ENCODE results near the gene KREMEN1.

KREMEN1 gene

GRCh38 chr22:29194184-29194583 lies 121.3 kb downstream of the KREMEN1 start:
- no peak for DNase-seq

- no peak for DNase-seq
Measured at GRCh38 chr22:29195118-29195963, 122.5 kb downstream of the KREMEN1 start.

GRCh38 chr22:29195964-29196666 lies 123.3 kb downstream of the KREMEN1 start:
- DNase-seq: no peak

GRCh38 chr22:29197096-29197495 lies 124.3 kb downstream of the KREMEN1 start:
- no peak for DNase-seq

- no peak for DNase-seq
Measured at GRCh38 chr22:29198240-29198639, 125.4 kb downstream of the KREMEN1 start.

- DNase-seq: no peak
Measured at GRCh38 chr22:29199702-29200400, 127.0 kb downstream of the KREMEN1 start.

GRCh38 chr22:29200901-29201300 lies 128.1 kb downstream of the KREMEN1 start:
- DNase-seq: no peak

- no peak for DNase-seq
Measured at GRCh38 chr22:29201782-29202181, 128.9 kb downstream of the KREMEN1 start.

GRCh38 chr22:29202212-29203192 lies 129.7 kb downstream of the KREMEN1 start:
- DNase-seq: peak; percentile 83

- DNase-seq: no peak
Measured at GRCh38 chr22:29203488-29204454, 130.9 kb downstream of the KREMEN1 start.

GRCh38 chr22:29204455-29205183 lies 131.8 kb downstream of the KREMEN1 start:
- no peak for DNase-seq

GRCh38 chr22:29205252-29205593 lies 132.4 kb downstream of the KREMEN1 start:
- DNase-seq: no peak

- DNase-seq: no peak
Measured at GRCh38 chr22:29205594-29206371, 132.9 kb downstream of the KREMEN1 start, which contains the start of gene EMID1. Gene EMID1, plus strand, starts transcription at chr22:29205896. Its CDS starts 143 bp downstream, at chr22:29206039.

GRCh38 chr22:29206372-29207242 lies 133.8 kb downstream of the KREMEN1 start:
- no peak for DNase-seq

- DNase-seq: no peak
Measured at GRCh38 chr22:29207243-29207550, 134.4 kb downstream of the KREMEN1 start.

GRCh38 chr22:29207562-29208501 lies 135.0 kb downstream of the KREMEN1 start:
- no peak for DNase-seq

- DNase-seq: no peak
Measured at GRCh38 chr22:29208502-29208862, 135.6 kb downstream of the KREMEN1 start.
